Adrenal gland (tissue), 5 donors: Measurements from ENCODE around the gene CCDC148.

Experiments
- POLR2A ChIP-seq, 2 donors: fragments of 450-650 bp; IDR thresholded peaks; one replicate each; pipeline ENCODE4 v1.6.1; 2017; ENCODE audit warnings: antibody characterized with exemption in 2 of 2, mild to moderate bottlenecking in 2 of 2, moderate library complexity in 1 of 2
- TF ChIP-seq, protein P1 (sequence below), 6 experiments: fragments of 450-650 bp in 4 of 6; fragments of 200-600 bp in 2 of 6; sonication (generic) in 1 of 6; IDR thresholded peaks; 1 replicate in 5 of 6; 2 replicates in 1 of 6; pipeline versions ENCODE4 v1.5.1 to v1.8.0; 2016 to 2021; ENCODE audit warnings: antibody characterized with exemption in 6 of 6, mild to moderate bottlenecking in 2 of 6, moderate library complexity in 1 of 6
- donor health status: DM: no; HTN: no; CAD: no.

DNA sequence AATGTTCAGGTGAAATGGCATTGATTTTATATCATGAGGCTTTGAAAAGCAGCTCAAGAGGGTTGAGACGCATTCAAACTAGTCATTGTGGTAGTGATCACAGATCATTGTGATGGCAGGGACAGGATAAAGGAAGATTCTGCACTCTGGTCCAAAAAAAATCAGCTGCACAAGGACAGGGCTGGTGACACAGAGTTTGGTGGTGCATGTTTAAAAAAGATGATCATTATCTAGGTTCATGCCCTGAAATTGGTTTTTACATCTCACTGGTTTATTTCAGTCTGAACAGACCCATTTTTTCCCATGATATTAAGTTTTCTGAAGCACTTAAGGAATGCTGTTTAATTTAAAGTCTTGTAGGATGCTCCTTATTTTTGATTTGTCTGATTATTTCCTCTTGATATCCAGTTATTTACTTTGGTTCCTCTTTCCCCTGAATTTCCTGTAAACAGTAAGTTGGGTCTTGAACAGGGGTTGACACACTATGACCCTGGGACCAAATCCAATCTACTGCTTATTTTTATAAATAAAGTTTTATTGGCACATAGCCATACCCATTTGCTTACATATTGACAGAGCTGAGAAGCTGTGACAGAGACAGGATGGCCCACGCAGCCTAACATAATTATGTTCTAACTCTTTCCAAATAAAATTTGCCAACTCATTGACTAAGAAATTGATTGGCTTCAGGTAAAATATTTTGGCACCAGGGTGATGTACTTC lies 256.5 kb downstream of the CCDC148 start:
- TF ChIP-seq, protein P1, sequence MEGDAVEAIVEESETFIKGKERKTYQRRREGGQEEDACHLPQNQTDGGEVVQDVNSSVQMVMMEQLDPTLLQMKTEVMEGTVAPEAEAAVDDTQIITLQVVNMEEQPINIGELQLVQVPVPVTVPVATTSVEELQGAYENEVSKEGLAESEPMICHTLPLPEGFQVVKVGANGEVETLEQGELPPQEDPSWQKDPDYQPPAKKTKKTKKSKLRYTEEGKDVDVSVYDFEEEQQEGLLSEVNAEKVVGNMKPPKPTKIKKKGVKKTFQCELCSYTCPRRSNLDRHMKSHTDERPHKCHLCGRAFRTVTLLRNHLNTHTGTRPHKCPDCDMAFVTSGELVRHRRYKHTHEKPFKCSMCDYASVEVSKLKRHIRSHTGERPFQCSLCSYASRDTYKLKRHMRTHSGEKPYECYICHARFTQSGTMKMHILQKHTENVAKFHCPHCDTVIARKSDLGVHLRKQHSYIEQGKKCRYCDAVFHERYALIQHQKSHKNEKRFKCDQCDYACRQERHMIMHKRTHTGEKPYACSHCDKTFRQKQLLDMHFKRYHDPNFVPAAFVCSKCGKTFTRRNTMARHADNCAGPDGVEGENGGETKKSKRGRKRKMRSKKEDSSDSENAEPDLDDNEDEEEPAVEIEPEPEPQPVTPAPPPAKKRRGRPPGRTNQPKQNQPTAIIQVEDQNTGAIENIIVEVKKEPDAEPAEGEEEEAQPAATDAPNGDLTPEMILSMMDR (IDR thresholded peaks at IDR 0.05): no peak
- TF ChIP-seq POLR2A (IDR thresholded peaks at IDR 0.05): no peak
